Endothelial cell of umbilical vein (primary cell): ENCODE results near the gene ZNF223. TPM values are rescaled to one million over a fixed set of nuclear protein-coding genes. Genes with fewer than 3 reads are reported as not detected.
A peak's percentile ranks its signal among the peaks of the same experiment; 100 is the strongest.

Experiments used
- BruUV-seq: library from RNA; stranded (reverse); fragments of 400-500 nt; replicated peaks from 2 replicates; lab custom pipeline; 2021; lab: Mats Ljungman, UMichigan
- CTCF ChIA-PET: fragments of 300-600, 350-600 bp; sonication (Branson Sonifier 250); formaldehyde crosslinking; loops from one replicate; lab custom pipeline; 2021; ENCODE audit warnings: antibody characterized with exemption, inconsistent platforms; lab: Charles Lee
- POLR2A ChIA-PET: fragments of 300-600, 350-600 bp; sonication (Branson Sonifier 250); formaldehyde crosslinking; loops from one replicate; lab custom pipeline; 2021; ENCODE audit warnings: antibody characterized with exemption, inconsistent platforms; lab: Charles Lee
- DNase-seq: peaks from one replicate; pipeline ENCODE4 v3.0.0-alpha.2; 2011; ENCODE audit warnings: low read depth, low spot score
- FAIRE-seq: peaks from 2 replicates; lab custom pipeline; 2011; peaks lifted over from hg19 to GRCh38; lab: Jason Lieb, UNC
- H2AFZ ChIP-seq: 2 replicates; pipeline ENCODE4 v1.6.0; 2012; ENCODE audit warnings: low read depth, low read length, control low read depth, inconsistent platforms
- H3K27ac ChIP-seq: 2 replicates; pipeline ENCODE4 v1.5.1; 2011; ENCODE audit warnings: low read depth, mild to moderate bottlenecking, control low read depth, low read length, moderate library complexity; ENCODE audit not compliant: insufficient read depth
- H3K27me3 ChIP-seq, 2 experiments: 2 replicates each; pipeline versions ENCODE4 v1.6.0 to v1.6.1; 2011; ENCODE audit warnings: low read length in 2 of 2, mixed read lengths in 1 of 2; ENCODE audit not compliant: control insufficient read depth in 2 of 2, insufficient read depth in 2 of 2
- H3K36me3 ChIP-seq, 2 experiments: 2 replicates in 1 of 2; 3 replicates in 1 of 2; pipeline ENCODE4 v1.5.1; 2011; ENCODE audit warnings: low read length in 2 of 2, mild to moderate bottlenecking in 1 of 2, moderate library complexity in 1 of 2; ENCODE audit not compliant: control insufficient read depth in 2 of 2, insufficient read depth in 2 of 2; ENCODE audit errors: extremely low read depth in 1 of 2
- H3K4me1 ChIP-seq: 3 replicates; pipeline ENCODE4 v1.5.1; 2011; ENCODE audit warnings: mild to moderate bottlenecking, low read length; ENCODE audit not compliant: control insufficient read depth, insufficient read depth; ENCODE audit errors: extremely low read depth
- H3K4me2 ChIP-seq: 2 replicates; pipeline ENCODE4 v1.6.1; 2011; ENCODE audit warnings: low read length, control low read depth, mixed read lengths; ENCODE audit not compliant: insufficient read depth
- H3K4me3 ChIP-seq, 3 experiments: fragments of 200-600 bp in 1 of 3; sonication (generic), shearing (Covaris generic) in 1 of 3; replicated peaks in 1 of 3; 2 replicates each; pipeline ENCODE4 v1.5.1; 2011 to 2016; ENCODE audit warnings: control low read depth in 3 of 3, low read length in 3 of 3, mild to moderate bottlenecking in 2 of 3, inconsistent platforms in 1 of 3, low read depth in 1 of 3, moderate library complexity in 1 of 3; ENCODE audit not compliant: insufficient read depth in 1 of 3
- H3K79me2 ChIP-seq: 2 replicates; pipeline ENCODE4 v1.6.0; 2012; ENCODE audit warnings: low read length, inconsistent platforms; ENCODE audit not compliant: control insufficient read depth, insufficient read depth
- H3K9ac ChIP-seq: replicated peaks from 2 replicates; pipeline ENCODE3; 2011; ENCODE audit warnings: low read length, control low read depth; ENCODE audit not compliant: insufficient read depth; ENCODE audit errors: extremely low read depth
- H3K9me1 ChIP-seq: replicated peaks from 3 replicates; pipeline ENCODE4 v1.6.0; 2011; ENCODE audit warnings: mild to moderate bottlenecking, low read length; ENCODE audit not compliant: control insufficient read depth, insufficient read depth; ENCODE audit errors: extremely low read depth
- H3K9me3 ChIP-seq: replicated peaks from 2 replicates; pipeline ENCODE4 v1.5.1; 2012; ENCODE audit warnings: low read length, inconsistent platforms; ENCODE audit not compliant: control insufficient read depth, insufficient read depth
- H4K20me1 ChIP-seq: replicated peaks from 2 replicates; pipeline ENCODE3; 2011; ENCODE audit warnings: mild to moderate bottlenecking, low read length; ENCODE audit not compliant: control insufficient read depth, insufficient read depth; ENCODE audit errors: extremely low read depth
- CTCF ChIP-seq, 2 donors: IDR thresholded peaks; 1 replicate in 1 of 2; 2 replicates in 1 of 2; pipeline ENCODE4 v1.5.1; 2011; ENCODE audit warnings: low read length in 2 of 2, mild to moderate bottlenecking in 2 of 2, moderate library complexity in 2 of 2, control low read depth in 1 of 2, inconsistent platforms in 1 of 2, low read depth in 1 of 2; ENCODE audit not compliant: insufficient read depth in 1 of 2; ENCODE audit errors: extremely low read depth in 1 of 2
- EZH2 ChIP-seq: IDR thresholded peaks from 2 replicates; pipeline ENCODE4 v1.6.1; 2012; ENCODE audit warnings: borderline replicate concordance, low read depth, mild to moderate bottlenecking, moderate library complexity, low read length, inconsistent platforms; ENCODE audit not compliant: severe bottlenecking
- FOS ChIP-seq: IDR thresholded peaks from 2 replicates; pipeline ENCODE4 v1.6.1; 2011; ENCODE audit warnings: mild to moderate bottlenecking, low read length, moderate library complexity, borderline replicate concordance; ENCODE audit not compliant: insufficient read depth
- GATA2 ChIP-seq: IDR thresholded peaks from 2 replicates; pipeline ENCODE4 v1.7.0; 2011; ENCODE audit warnings: low read depth, mild to moderate bottlenecking, moderate library complexity, mixed read lengths, low read length; ENCODE audit not compliant: insufficient read length, insufficient read depth
- JUN ChIP-seq: IDR thresholded peaks from 2 replicates; pipeline ENCODE4 v1.6.1; 2011; ENCODE audit warnings: borderline replicate concordance, low read depth; ENCODE audit not compliant: insufficient read length, insufficient read depth
- MAX ChIP-seq: IDR thresholded peaks from 2 replicates; pipeline ENCODE4 v1.6.1; 2011; ENCODE audit not compliant: insufficient read depth, insufficient read length
- MYC ChIP-seq: IDR thresholded peaks from one replicate; pipeline ENCODE4 v1.6.1; 2011; ENCODE audit warnings: mild to moderate bottlenecking, low read depth, low read length
- POLR2A ChIP-seq: IDR thresholded peaks from 2 replicates; pipeline ENCODE4 v1.6.1; 2012; ENCODE audit warnings: low read depth, mild to moderate bottlenecking, control low read depth, low read length
- POLR2AphosphoS5 ChIP-seq: IDR thresholded peaks from 2 replicates; pipeline ENCODE4 v1.6.1; 2012; ENCODE audit warnings: low read depth, mild to moderate bottlenecking, control low read depth, low read length, moderate library complexity; ENCODE audit not compliant: insufficient read depth
- dilution Hi-C: fragments of 300-500 bp; cut with MboI; formaldehyde crosslinking; loops from one replicate; pipeline ENCODE4 v1.15.0; 2019; ENCODE audit warnings: low sequenced_read_pairs; ENCODE audit not compliant: extremely low pct_ligation_motif_present
- intact Hi-C: fragments of 100-400 bp; cut with micrococcal nuclease; formaldehyde crosslinking; loops from one replicate; pipeline ENCODE4 v1.10.0; 2022
- polyA plus RNA-seq, 4 experiments: library from polyadenylated mRNA; depleted of rRNA in 3 of 4; stranded (reverse) in 3 of 4; unstranded in 1 of 4; fragments of >200 nt; gene quantifications; 2 replicates each; pipeline versions ENCODE4 v1.2.1 to v1.2.3, GENCODE V29; 2011 to 2012; ENCODE audit warnings: missing spikeins in 1 of 4
- total RNA-seq: library from RNA; stranded (reverse); gene quantifications from 2 replicates; pipeline ENCODE4 v1.2.3, GENCODE V29; 2021

The ZNF223 gene
- total and polyA plus RNA-seq, 2 donors (not counting 3 experiments of a cell fraction or from before 2014, with no cell fraction given): 1.6 to 3.7 TPM

- intact Hi-C loops: loop anchor here (1.0 to 2.0 kb wide), 4 partner anchors 23 to 88 kb away; partner anchors contain the start of genes ZNF221, ZNF225 and ZNF230
- no peaks in the 10 kb centered on the region for H3K79me2 ChIP-seq
- peak; percentile 85 for FAIRE-seq
- H4K20me1 ChIP-seq: no peaks in the 10 kb centered on the region
- CTCF ChIA-PET: no interaction called here
- peak within 1 kb of the TSS; percentile 93 for H3K4me2 ChIP-seq
- no peaks in the 10 kb centered on the region for H3K9me1 ChIP-seq
- peak within 1 kb of the TSS; percentile 99 for H2AFZ ChIP-seq
- BruUV-seq: TSS peak; percentile 70
- peak within 1 kb of the TSS; percentile 70 for H3K27ac ChIP-seq
- POLR2A ChIA-PET: interaction anchor here (0.6 kb wide), 1 partner anchor 143 kb away, joined by 12 read pairs; no protein-coding TSS in a partner anchor
- dilution Hi-C loops: no loop called here
- H3K4me1 ChIP-seq: no peaks in the 10 kb centered on the region
- H3K36me3 ChIP-seq: peaks cover 6 to 11% of the 10 kb centered on the region in 2 experiments
- H3K27me3 ChIP-seq: peaks cover 2 to 3% of the 10 kb centered on the region in 2 experiments
- H3K9me3 ChIP-seq: no peaks in the 10 kb centered on the region
- TF ChIP-seq POLR2A: peak; percentile 61
- no peak for TF ChIP-seq EZH2
- no peak for TF ChIP-seq MYC
- TF ChIP-seq FOS: peak; percentile 43
- DNase-seq: peak; percentile 88
- peak within 1 kb of the TSS; percentile 76 to 91 (median 88) for H3K4me3 ChIP-seq
- H3K9ac ChIP-seq: peak within 1 kb of the TSS; percentile 81
Observed at GRCh38 chr19:44025217-44025936, 26.5 kb upstream of the ZNF223 start, which contains the start of gene ZNF222. TSS of gene ZNF222 (plus strand) at chr19:44025379. CDS start at chr19:44025437, 58 bp downstream.

GRCh38 chr19:44026622-44027021, 25.2 kb upstream of the ZNF223 start:
- FAIRE-seq: no peak
- ChIA-PET POLR2A (no interaction called here), CTCF (no interaction called here)

More at GRCh38 chr19:44026622-44027021, 25.2 kb upstream of the ZNF223 start:
- TF ChIP-seq POLR2A (no peak), CTCF (IDR thresholded peaks at IDR 0.05; ENCODE audit: extremely low read depth in 1 of 2, insufficient read depth in 1 of 2, low read depth in 1 of 2, low read length in 2 of 2) (no peak), GATA2 (no peak), MYC (no peak), FOS (no peak), MAX (no peak), JUN (no peak), POLR2AphosphoS5 (no peak), EZH2 (no peak)
- H3K79me2 ChIP-seq: no peaks in the 10 kb centered on the region
- H3K9me1 ChIP-seq: no peaks in the 10 kb centered on the region
- no peak overlapping the region for H3K4me2 ChIP-seq
- peaks cover 6 to 11% of the 10 kb centered on the region in 2 experiments for H3K36me3 ChIP-seq
- H3K4me3 ChIP-seq: no peak overlapping the region
- H3K27me3 ChIP-seq: no peaks in the 10 kb centered on the region
- BruUV-seq: no TSS peak
- H3K27ac ChIP-seq: no peak overlapping the region
- H3K9ac ChIP-seq: no peak overlapping the region
- intact Hi-C loops (no loop called here), dilution Hi-C loops (no loop called here)
- peaks cover under 1% of the 10 kb centered on the region for H3K9me3 ChIP-seq
- H3K4me1 ChIP-seq: no peaks in the 10 kb centered on the region
- no peak for DNase-seq
- H4K20me1 ChIP-seq: no peaks in the 10 kb centered on the region
- no peak overlapping the region for H2AFZ ChIP-seq
